ENCODE results near the gene NIPAL4. TPM values are rescaled to one million over a fixed set of nuclear protein-coding genes. Genes with fewer than 3 reads are reported as not detected.
A peak's percentile ranks its signal among the peaks of the same experiment; 100 is the strongest.

The NIPAL4 gene
- total RNA-seq, 2 experiments from 2014 or later: not detected

DNA sequence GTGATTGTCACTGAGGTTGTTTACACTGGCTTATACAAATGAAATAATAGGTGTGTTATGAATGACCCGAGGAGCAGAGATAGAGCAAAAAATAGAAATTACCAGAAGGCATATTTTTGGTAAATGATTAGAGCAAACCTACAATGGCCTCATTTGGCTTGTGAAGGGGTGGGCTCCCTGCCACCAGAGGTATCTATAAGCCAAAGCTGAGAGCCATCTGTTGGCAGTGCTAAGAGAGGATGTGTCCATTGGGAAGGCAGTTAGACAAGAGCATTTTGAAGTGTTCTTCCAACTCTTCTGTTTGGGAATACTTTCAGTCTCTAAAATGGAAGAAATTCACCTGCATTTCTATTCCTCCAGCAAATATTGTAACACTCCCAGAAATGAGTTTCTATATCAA is 10.6 kb downstream of the NIPAL4 start:
- ChIA-PET CTCF (ENCODE audit: unreplicated experiment) (interaction anchor here (1.5 to 1.6 kb wide), 2 partner anchors 13 to 14 kb away, joined by 5 to 10 read pairs; no protein-coding TSS in a partner anchor), POLR2A (interaction anchor here (1.2 kb wide), 1 partner anchor 23 kb away, joined by 3 read pairs; no protein-coding TSS in a partner anchor)
- Histone ChIP-seq H4K20me1 (ENCODE audit: insufficient read depth, low read length) (no peaks in the 10 kb centered on the region), H3K9me3 (ENCODE audit: low read length) (no peaks in the 10 kb centered on the region), H3K9me2 (ENCODE audit: insufficient read depth, low read length) (no peaks in the 10 kb centered on the region), H3K4me3 (ENCODE audit: low read depth, low read length, poor library complexity, severe bottlenecking) (no peak overlapping the region), H3K36me3 (ENCODE audit: insufficient read depth, low read length) (no peaks in the 10 kb centered on the region), H3K4me2 (ENCODE audit: low read length) (no peak overlapping the region), H3K27ac (ENCODE audit: low read depth, low read length, poor library complexity, severe bottlenecking) (no peak overlapping the region), H2AFZ (ENCODE audit: low read length) (no peak overlapping the region), H3K79me2 (ENCODE audit: insufficient read depth, low read depth, low read length) (no peaks in the 10 kb centered on the region), H3K4me1 (ENCODE audit: insufficient read depth, low read length, poor library complexity, severe bottlenecking) (no peaks in the 10 kb centered on the region)
- intact Hi-C loops (cut with micrococcal nuclease; ENCODE audit: unreplicated experiment): loop anchor here (1.0 kb wide), 1 partner anchor 38 kb away; no protein-coding TSS in a partner anchor
- TF ChIP-seq EZH2phosphoT487 (IDR thresholded peaks at IDR 0.05; ENCODE audit: borderline replicate concordance, low read depth, low read length): no peak
- TF ChIP-seq, protein P1, sequence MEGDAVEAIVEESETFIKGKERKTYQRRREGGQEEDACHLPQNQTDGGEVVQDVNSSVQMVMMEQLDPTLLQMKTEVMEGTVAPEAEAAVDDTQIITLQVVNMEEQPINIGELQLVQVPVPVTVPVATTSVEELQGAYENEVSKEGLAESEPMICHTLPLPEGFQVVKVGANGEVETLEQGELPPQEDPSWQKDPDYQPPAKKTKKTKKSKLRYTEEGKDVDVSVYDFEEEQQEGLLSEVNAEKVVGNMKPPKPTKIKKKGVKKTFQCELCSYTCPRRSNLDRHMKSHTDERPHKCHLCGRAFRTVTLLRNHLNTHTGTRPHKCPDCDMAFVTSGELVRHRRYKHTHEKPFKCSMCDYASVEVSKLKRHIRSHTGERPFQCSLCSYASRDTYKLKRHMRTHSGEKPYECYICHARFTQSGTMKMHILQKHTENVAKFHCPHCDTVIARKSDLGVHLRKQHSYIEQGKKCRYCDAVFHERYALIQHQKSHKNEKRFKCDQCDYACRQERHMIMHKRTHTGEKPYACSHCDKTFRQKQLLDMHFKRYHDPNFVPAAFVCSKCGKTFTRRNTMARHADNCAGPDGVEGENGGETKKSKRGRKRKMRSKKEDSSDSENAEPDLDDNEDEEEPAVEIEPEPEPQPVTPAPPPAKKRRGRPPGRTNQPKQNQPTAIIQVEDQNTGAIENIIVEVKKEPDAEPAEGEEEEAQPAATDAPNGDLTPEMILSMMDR (conservative IDR thresholded peaks at IDR 0.05; ENCODE audit: low read length): 0 out of 2 replicates have a peak, but pooled peaks have one; percentile 15
- DNase-seq (ENCODE audit: low spot score): no peak
- BruUV-seq (replicated peaks): no TSS peak

DNA sequence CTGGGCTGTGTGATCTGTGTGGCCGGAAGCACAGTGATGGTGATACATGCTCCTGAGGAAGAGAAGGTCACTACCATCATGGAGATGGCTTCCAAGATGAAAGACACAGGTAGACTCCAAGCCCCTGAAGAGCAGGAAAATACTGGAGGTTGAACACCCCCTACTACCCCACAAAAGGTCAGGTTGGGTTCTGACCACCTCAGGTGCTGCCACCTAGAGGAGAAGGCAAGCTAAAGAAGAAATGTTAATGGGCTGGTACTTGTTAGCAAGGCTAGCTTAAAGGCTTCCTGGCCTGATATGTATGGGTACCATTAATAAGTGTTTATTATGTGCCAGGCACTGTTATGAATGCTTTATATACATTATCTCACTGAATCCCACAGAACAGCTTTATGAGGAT is 11.7 kb downstream of the NIPAL4 start:
- H2AFZ ChIP-seq (ENCODE audit: low read length): no peak overlapping the region
- DNase-seq (ENCODE audit: low spot score): peak; percentile 61
- no peak overlapping the region for H3K27ac ChIP-seq (ENCODE audit: low read depth, low read length, poor library complexity, severe bottlenecking)
- no peaks in the 10 kb centered on the region for H3K79me2 ChIP-seq (ENCODE audit: insufficient read depth, low read depth, low read length)
- CTCF ChIA-PET (ENCODE audit: unreplicated experiment): interaction anchor here (0.7 to 1.6 kb wide), 3 partner anchors 9 to 14 kb away, joined by 3 to 5 read pairs (median 4); no protein-coding TSS in a partner anchor
- intact Hi-C loops (cut with micrococcal nuclease; ENCODE audit: unreplicated experiment): loop anchor here (1.0 kb wide), 1 partner anchor 39 kb away; no protein-coding TSS in a partner anchor
- H3K9me3 ChIP-seq (ENCODE audit: low read length): no peaks in the 10 kb centered on the region
- no peaks in the 10 kb centered on the region for H4K20me1 ChIP-seq (ENCODE audit: insufficient read depth, low read length)
- no peak overlapping the region for H3K4me3 ChIP-seq (ENCODE audit: low read depth, low read length, poor library complexity, severe bottlenecking)
- no peak overlapping the region for H3K4me2 ChIP-seq (ENCODE audit: low read length)
- H3K36me3 ChIP-seq (ENCODE audit: insufficient read depth, low read length): peaks cover 2% of the 10 kb centered on the region; the same call in 1 of the 2 replicates
- no peaks in the 10 kb centered on the region for H3K4me1 ChIP-seq (ENCODE audit: insufficient read depth, low read length, poor library complexity, severe bottlenecking)
- no TSS peak for BruUV-seq (replicated peaks)
- POLR2A ChIA-PET: interaction anchor here (1.0 to 1.2 kb wide), 3 partner anchors 10 to 98 kb away, joined by 3 to 5 read pairs (median 4); no protein-coding TSS in a partner anchor
- H3K9me2 ChIP-seq (ENCODE audit: insufficient read depth, low read length): no peaks in the 10 kb centered on the region
- TF ChIP-seq EZH2phosphoT487 (IDR thresholded peaks at IDR 0.05; ENCODE audit: borderline replicate concordance, low read depth, low read length): no peak
- TF ChIP-seq, protein P1 (conservative IDR thresholded peaks at IDR 0.05; ENCODE audit: low read length): peak; percentile 88

Data from OCI-LY7 (cell line).